ENCODE data around the gene ENTR1.

DNA sequence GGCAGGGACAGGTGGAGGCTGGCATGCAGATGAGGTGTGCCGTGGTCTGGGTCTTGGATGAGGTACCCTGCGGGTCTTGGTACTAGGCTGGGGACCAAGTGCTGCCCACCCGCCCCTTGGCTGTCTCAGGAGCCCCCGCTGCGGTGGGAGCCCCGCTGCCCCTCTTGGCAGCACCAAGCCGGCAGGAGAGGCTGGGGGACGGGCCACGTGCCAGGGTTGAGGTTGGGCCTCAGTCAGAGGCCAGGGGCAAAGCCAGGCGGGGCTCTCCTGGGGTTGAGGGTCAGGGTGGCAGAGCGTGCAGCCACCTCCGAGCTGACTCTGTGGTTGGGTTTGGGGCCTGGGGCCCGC lies 38.9 kb downstream of the ENTR1 start:
- TF ChIP-seq, protein P1, sequence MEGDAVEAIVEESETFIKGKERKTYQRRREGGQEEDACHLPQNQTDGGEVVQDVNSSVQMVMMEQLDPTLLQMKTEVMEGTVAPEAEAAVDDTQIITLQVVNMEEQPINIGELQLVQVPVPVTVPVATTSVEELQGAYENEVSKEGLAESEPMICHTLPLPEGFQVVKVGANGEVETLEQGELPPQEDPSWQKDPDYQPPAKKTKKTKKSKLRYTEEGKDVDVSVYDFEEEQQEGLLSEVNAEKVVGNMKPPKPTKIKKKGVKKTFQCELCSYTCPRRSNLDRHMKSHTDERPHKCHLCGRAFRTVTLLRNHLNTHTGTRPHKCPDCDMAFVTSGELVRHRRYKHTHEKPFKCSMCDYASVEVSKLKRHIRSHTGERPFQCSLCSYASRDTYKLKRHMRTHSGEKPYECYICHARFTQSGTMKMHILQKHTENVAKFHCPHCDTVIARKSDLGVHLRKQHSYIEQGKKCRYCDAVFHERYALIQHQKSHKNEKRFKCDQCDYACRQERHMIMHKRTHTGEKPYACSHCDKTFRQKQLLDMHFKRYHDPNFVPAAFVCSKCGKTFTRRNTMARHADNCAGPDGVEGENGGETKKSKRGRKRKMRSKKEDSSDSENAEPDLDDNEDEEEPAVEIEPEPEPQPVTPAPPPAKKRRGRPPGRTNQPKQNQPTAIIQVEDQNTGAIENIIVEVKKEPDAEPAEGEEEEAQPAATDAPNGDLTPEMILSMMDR (IDR thresholded peaks at IDR 0.05), result no peak
- TF ChIP-seq POLR2A (IDR thresholded peaks at IDR 0.05), result no peak
- TF ChIP-seq EP300 (IDR thresholded peaks at IDR 0.05), result no peak
